NCI-H510A treated with DMSO at 0.1 percent for 48 hours (cell line): ENCODE results near the gene EPSTI1.
"Not testable (repeated sequence)": the region's sequence is repeated elsewhere in the genome, so short reads cannot be mapped to it uniquely, and the experiment has no call there.

Experiments used
- DNase-seq: peaks from one replicate; lab custom pipeline; 2025; lab: John Stamatoyannopoulos, UW

The EPSTI1 gene

GRCh38 chr13:43005460-43006236 is 13.6 kb upstream of the EPSTI1 start:
- DNase-seq: no peak

- DNase-seq: no peak
Measured at GRCh38 chr13:43003729-43004128, 11.7 kb upstream of the EPSTI1 start.

- no peak for DNase-seq
Measured at GRCh38 chr13:43003010-43003409, 11.0 kb upstream of the EPSTI1 start.

GRCh38 chr13:43002021-43002420 is 10.0 kb upstream of the EPSTI1 start:
- no peak for DNase-seq

- no peak for DNase-seq
Measured at GRCh38 chr13:43000676-43001075, 8.6 kb upstream of the EPSTI1 start.

GRCh38 chr13:42999491-42999890 is 7.5 kb upstream of the EPSTI1 start:
- DNase-seq: no peak

GRCh38 chr13:42997381-42997780 is 5.3 kb upstream of the EPSTI1 start:
- DNase-seq: no peak

GRCh38 chr13:42996584-42996983 is 4.5 kb upstream of the EPSTI1 start:
- no peak for DNase-seq

GRCh38 chr13:42994878-42995277 is 2.8 kb upstream of the EPSTI1 start:
- DNase-seq: no peak

- no peak for DNase-seq
Measured at GRCh38 chr13:42992764-42993122, 702 bp upstream of the EPSTI1 start.

GRCh38 chr13:42991233-42991897 is 676 bp downstream of the EPSTI1 start:
- not testable (repeated sequence) for DNase-seq

GRCh38 chr13:42990291-42991232 is 1.5 kb downstream of the EPSTI1 start:
- no peak for DNase-seq

- no peak for DNase-seq
Measured at GRCh38 chr13:42986176-42986574, 5.9 kb downstream of the EPSTI1 start.

- no peak for DNase-seq
Measured at GRCh38 chr13:42985312-42986175, 6.5 kb downstream of the EPSTI1 start.

GRCh38 chr13:42984691-42985090 is 7.3 kb downstream of the EPSTI1 start:
- DNase-seq: no peak

- no peak for DNase-seq
Measured at GRCh38 chr13:42984026-42984425, 8.0 kb downstream of the EPSTI1 start.

- no peak for DNase-seq
Measured at GRCh38 chr13:42981853-42982252, 10.2 kb downstream of the EPSTI1 start.

- DNase-seq: no peak
Measured at GRCh38 chr13:42981317-42981716, 10.7 kb downstream of the EPSTI1 start.

- DNase-seq: no peak
Measured at GRCh38 chr13:42977219-42977659, 14.8 kb downstream of the EPSTI1 start.

- no peak for DNase-seq
Measured at GRCh38 chr13:42976066-42976465, 16.0 kb downstream of the EPSTI1 start.

GRCh38 chr13:42973581-42973980 is 18.5 kb downstream of the EPSTI1 start:
- DNase-seq: no peak
